Fibroblast of skin of right quadriceps (primary cell): ENCODE measurements around the gene CS.
"Not testable (repeated sequence)": the region's sequence is repeated elsewhere in the genome, so short reads cannot be mapped to it uniquely, and the experiment has no call there.

Experiments used
- DNase-seq: peaks from one replicate; pipeline ENCODE4 v3.0.0-alpha.2; 2013

CS gene

GRCh38 chr12:56317675-56318074, 17.5 kb upstream of the CS start:
- DNase-seq: no peak

- DNase-seq: peak; percentile 96
These were observed 15.7 kb upstream of the CS start, which contains the start of gene CNPY2 for GRCh38 chr12:56315622-56316473. Gene CNPY2 (minus strand): TSS chr12:56315988. CDS start chr12:56315217, 771 bp downstream.

- no peak for DNase-seq
These were observed 15.1 kb upstream of the CS start for GRCh38 chr12:56315249-56315621.

- no peak for DNase-seq
These were observed 10.9 kb upstream of the CS start for GRCh38 chr12:56311003-56311402.

GRCh38 chr12:56308714-56309113, 8.6 kb upstream of the CS start:
- no peak for DNase-seq

- no peak for DNase-seq
These were observed 7.3 kb upstream of the CS start for GRCh38 chr12:56307221-56307965.

GRCh38 chr12:56304872-56305590, 4.9 kb upstream of the CS start:
- DNase-seq: no peak

- no peak for DNase-seq
These were observed 4.1 kb upstream of the CS start for GRCh38 chr12:56304276-56304675.

GRCh38 chr12:56300644-56301464, 724 bp upstream of the CS start:
- DNase-seq: no peak

- DNase-seq: peak; percentile 11
These were observed 750 bp downstream of the CS start for GRCh38 chr12:56299308-56299852.

GRCh38 chr12:56298828-56299227, 1.3 kb downstream of the CS start:
- DNase-seq: no peak

GRCh38 chr12:56297400-56297799, 2.7 kb downstream of the CS start:
- no peak for DNase-seq

- DNase-seq: no peak
These were observed 3.8 kb downstream of the CS start for GRCh38 chr12:56296295-56296694.

GRCh38 chr12:56293795-56294194, 6.3 kb downstream of the CS start:
- DNase-seq: no peak

- no peak for DNase-seq
These were observed 11.3 kb downstream of the CS start for GRCh38 chr12:56288705-56289387.

GRCh38 chr12:56286044-56286830, 13.9 kb downstream of the CS start:
- no peak for DNase-seq

- not testable (repeated sequence) for DNase-seq
These were observed 15.9 kb downstream of the CS start for GRCh38 chr12:56284263-56284662.

GRCh38 chr12:56282579-56282978, 17.6 kb downstream of the CS start:
- no peak for DNase-seq

- no peak for DNase-seq
These were observed 18.1 kb downstream of the CS start for GRCh38 chr12:56282030-56282429.

- DNase-seq: no peak
These were observed 19.3 kb downstream of the CS start for GRCh38 chr12:56280849-56281248.

GRCh38 chr12:56278905-56279304, 21.2 kb downstream of the CS start:
- no peak for DNase-seq
